CD8-positive, alpha-beta memory T cell (primary cell): Measurements from ENCODE around the gene CCDC7. TPM values are rescaled to one million over a fixed set of nuclear protein-coding genes. Genes with fewer than 3 reads are reported as not detected.
"Not testable (repeated sequence)": the region's sequence is repeated elsewhere in the genome, so short reads cannot be mapped to it uniquely, and the experiment has no call there.

Experiments used
- CTCF ChIA-PET: fragments of 350-600 bp; sonication (Branson Sonifier 250); formaldehyde crosslinking; loops from one replicate; lab custom pipeline; 2021; ENCODE audit warnings: antibody characterized with exemption; lab: Charles Lee
- POLR2A ChIA-PET: fragments of 350-600 bp; sonication (Branson Sonifier 250); formaldehyde crosslinking; loops from one replicate; lab custom pipeline; 2021; ENCODE audit warnings: antibody characterized with exemption; lab: Charles Lee
- DNase-seq, 5 donors: peaks; one replicate each; pipeline versions ENCODE4 v3.0.0 to v3.0.0-alpha.2; 2020 to 2022; ENCODE audit warnings: mixed read lengths in 1 of 5
- H3K27ac ChIP-seq: one replicate; pipeline ENCODE4 v1.7.0; 2013; ENCODE audit warnings: low read depth, mild to moderate bottlenecking, low read length, moderate library complexity
- H3K27me3 ChIP-seq: 2 replicates; pipeline ENCODE4 v1.7.0; 2013; ENCODE audit warnings: low read length, mild to moderate bottlenecking; ENCODE audit not compliant: insufficient read depth, poor library complexity, severe bottlenecking
- H3K36me3 ChIP-seq: 2 replicates; pipeline ENCODE4 v1.7.0; 2013; ENCODE audit warnings: mild to moderate bottlenecking, low read length, moderate library complexity; ENCODE audit not compliant: insufficient read depth
- H3K4me1 ChIP-seq: 2 replicates; pipeline ENCODE4 v1.7.0; 2013; ENCODE audit warnings: mild to moderate bottlenecking, low read length, moderate library complexity; ENCODE audit not compliant: insufficient read depth
- H3K4me3 ChIP-seq: 2 replicates; pipeline ENCODE4 v1.7.0; 2013; ENCODE audit warnings: mild to moderate bottlenecking, low read length
- H3K9me3 ChIP-seq: 2 replicates; pipeline ENCODE4 v1.7.0; 2013; ENCODE audit warnings: mild to moderate bottlenecking, low read length
- H3K27ac Mint-ChIP-seq, 8 donors: one replicate each; pipeline ENCODE4 v1.8.0; 2020 to 2021; ENCODE audit warnings: mixed read lengths in 8 of 8, mild to moderate bottlenecking in 6 of 8, inconsistent platforms in 3 of 8, moderate library complexity in 3 of 8
- H3K27me3 Mint-ChIP-seq, 2 donors: one replicate each; pipeline ENCODE4 v1.8.0; 2020 to 2021; ENCODE audit warnings: mixed read lengths in 2 of 2, mild to moderate bottlenecking in 1 of 2, moderate library complexity in 1 of 2
- H3K36me3 Mint-ChIP-seq, 3 donors: one replicate each; pipeline ENCODE4 v1.8.0; 2020 to 2021; ENCODE audit warnings: mixed read lengths in 3 of 3, inconsistent platforms in 1 of 3, mild to moderate bottlenecking in 1 of 3
- H3K4me1 Mint-ChIP-seq, 3 donors: one replicate each; pipeline ENCODE4 v1.8.0; 2020 to 2021; ENCODE audit warnings: mixed read lengths in 3 of 3, inconsistent platforms in 1 of 3, mild to moderate bottlenecking in 1 of 3
- H3K4me3 Mint-ChIP-seq, 7 donors: one replicate each; pipeline ENCODE4 v1.8.0; 2020 to 2021; ENCODE audit warnings: mixed read lengths in 7 of 7, mild to moderate bottlenecking in 6 of 7, moderate library complexity in 4 of 7, inconsistent platforms in 2 of 7
- H3K9me3 Mint-ChIP-seq, 5 donors: one replicate each; pipeline ENCODE4 v1.8.0; 2020 to 2022; ENCODE audit warnings: mixed read lengths in 5 of 5, mild to moderate bottlenecking in 3 of 5, moderate library complexity in 2 of 5, inconsistent platforms in 1 of 5
- polyA plus RNA-seq: library from polyadenylated mRNA; unstranded; fragments of 300-500 nt; fragmentation: Illumina TruSeq; gene quantifications from one replicate; pipeline ENCODE4 v1.2.3, GENCODE V29; 2021
- total RNA-seq, 2 experiments: library from RNA; stranded (reverse); gene quantifications; one replicate each; pipeline ENCODE4 v1.2.3, GENCODE V29; 2021

CCDC7 gene
- total and polyA plus RNA-seq, 3 experiments from 2014 or later, result 11.6 to 12.2 (median 12.1) TPM

DNA sequence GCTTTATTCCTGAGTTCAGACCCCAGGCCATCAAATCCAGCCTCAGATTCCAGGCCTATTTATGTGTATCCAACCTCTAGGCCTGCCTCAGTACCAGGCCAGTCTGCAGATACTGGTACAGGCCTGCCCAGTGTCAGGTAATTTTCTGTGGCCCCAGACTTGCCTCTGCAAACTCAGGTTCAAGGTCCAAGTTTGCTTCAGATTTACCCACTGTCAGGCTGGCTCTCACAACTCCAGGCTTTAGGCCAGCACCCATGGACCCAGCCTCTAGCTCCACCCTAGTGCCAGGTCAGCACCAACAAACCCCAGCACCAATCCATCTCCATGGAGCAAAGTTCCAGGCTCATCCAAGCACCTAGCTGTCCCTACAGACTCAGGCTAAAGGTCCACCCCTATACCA lies 342.4 kb downstream of the CCDC7 start:
- H3K27ac ChIP-seq, result no peak overlapping the region
- no peaks in the 10 kb centered on the region for H3K4me1 Mint-ChIP-seq
- no peak for DNase-seq
- peaks cover 0 to 5% of the 10 kb centered on the region in 2 donors for H3K27me3 Mint-ChIP-seq
- peaks cover 0 to 8% (median 4%) of the 10 kb centered on the region in 3 donors for H3K36me3 Mint-ChIP-seq
- peaks cover 0 to 11% (median 5%) of the 10 kb centered on the region in 5 donors for H3K9me3 Mint-ChIP-seq
- H3K4me1 ChIP-seq, result no peaks in the 10 kb centered on the region
- POLR2A ChIA-PET, result no interaction called here
- CTCF ChIA-PET, result interaction anchor here (1.8 kb wide), 1 partner anchor 221 kb away, joined by 7 read pairs; no protein-coding TSS in a partner anchor
- no peaks in the 10 kb centered on the region for H3K9me3 ChIP-seq
- H3K4me3 ChIP-seq, result no peak overlapping the region
- H3K27ac Mint-ChIP-seq, result no peak overlapping the region
- H3K36me3 ChIP-seq, result no peaks in the 10 kb centered on the region
- no peaks in the 10 kb centered on the region for H3K27me3 ChIP-seq
- no peak overlapping the region for H3K4me3 Mint-ChIP-seq

DNA sequence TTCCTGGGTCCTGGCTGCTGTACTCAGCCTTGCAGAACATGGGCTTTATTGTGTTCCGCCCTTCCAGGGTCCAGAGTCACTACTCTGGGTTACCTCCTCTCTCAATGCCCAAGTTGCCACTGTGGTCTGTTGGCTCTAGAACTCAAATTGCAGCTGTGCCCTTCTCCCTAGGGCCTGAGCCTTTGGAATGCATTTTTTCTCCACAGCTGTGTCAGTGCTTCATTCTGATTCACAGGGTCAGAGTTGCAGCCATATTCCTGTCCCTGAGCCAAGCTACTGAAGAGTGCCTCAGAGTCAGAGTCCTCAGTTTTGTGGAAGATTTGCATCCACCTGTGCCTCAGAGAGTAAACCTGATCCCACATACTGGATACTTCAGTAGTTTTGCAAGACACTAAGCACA lies 344.5 kb downstream of the CCDC7 start:
- Histone ChIP-seq H3K4me3 (no peak overlapping the region), H3K27me3 (no peaks in the 10 kb centered on the region), H3K27ac (no peak overlapping the region), H3K36me3 (no peaks in the 10 kb centered on the region), H3K9me3 (no peaks in the 10 kb centered on the region), H3K4me1 (no peaks in the 10 kb centered on the region)
- Mint-ChIP-seq H3K36me3 (peaks cover 0 to 8% (median 4%) of the 10 kb centered on the region in 3 donors), H3K27me3 (peaks cover 0 to 5% of the 10 kb centered on the region in 2 donors), H3K9me3 (peaks cover 0 to 11% (median 5%) of the 10 kb centered on the region in 5 donors), H3K27ac (no peak overlapping the region), H3K4me3 (no peak overlapping the region), H3K4me1 (no peaks in the 10 kb centered on the region)
- DNase-seq, result no peak
- POLR2A ChIA-PET, result no interaction called here
- CTCF ChIA-PET, result no interaction called here

DNA sequence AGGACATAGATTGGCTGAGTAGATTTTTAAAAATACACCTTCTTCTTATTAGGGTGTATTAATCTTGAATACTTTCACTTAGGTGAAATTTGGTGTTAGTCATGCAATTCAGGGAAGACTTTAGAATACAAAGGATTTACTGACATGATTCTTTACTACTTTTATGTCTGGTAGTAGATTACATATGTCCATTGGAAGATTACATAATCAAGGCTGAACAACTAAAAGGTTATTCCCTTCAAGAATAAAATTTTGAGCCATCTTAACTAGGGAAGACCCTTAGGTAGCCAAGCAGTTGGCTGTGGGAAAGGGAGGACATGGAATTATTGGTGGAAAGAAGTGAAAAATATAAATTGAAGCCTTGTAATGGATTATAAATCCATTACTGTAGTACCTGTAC lies 347.1 kb downstream of the CCDC7 start:
- Histone ChIP-seq H3K27me3 (no peaks in the 10 kb centered on the region), H3K9me3 (no peaks in the 10 kb centered on the region), H3K4me1 (no peaks in the 10 kb centered on the region), H3K27ac (no peak overlapping the region), H3K36me3 (no peaks in the 10 kb centered on the region), H3K4me3 (no peak overlapping the region)
- Mint-ChIP-seq H3K9me3 (peaks cover 0 to 9% (median 2%) of the 10 kb centered on the region in 5 donors), H3K27ac (no peak overlapping the region), H3K4me1 (peaks cover 0 to 5% (median 3%) of the 10 kb centered on the region in 3 donors), H3K36me3 (peaks cover 0 to 8% (median 4%) of the 10 kb centered on the region in 3 donors), H3K27me3 (peaks cover 0 to 5% of the 10 kb centered on the region in 2 donors), H3K4me3 (no peak overlapping the region)
- CTCF ChIA-PET, result no interaction called here
- POLR2A ChIA-PET, result no interaction called here
- DNase-seq, result no peak

DNA sequence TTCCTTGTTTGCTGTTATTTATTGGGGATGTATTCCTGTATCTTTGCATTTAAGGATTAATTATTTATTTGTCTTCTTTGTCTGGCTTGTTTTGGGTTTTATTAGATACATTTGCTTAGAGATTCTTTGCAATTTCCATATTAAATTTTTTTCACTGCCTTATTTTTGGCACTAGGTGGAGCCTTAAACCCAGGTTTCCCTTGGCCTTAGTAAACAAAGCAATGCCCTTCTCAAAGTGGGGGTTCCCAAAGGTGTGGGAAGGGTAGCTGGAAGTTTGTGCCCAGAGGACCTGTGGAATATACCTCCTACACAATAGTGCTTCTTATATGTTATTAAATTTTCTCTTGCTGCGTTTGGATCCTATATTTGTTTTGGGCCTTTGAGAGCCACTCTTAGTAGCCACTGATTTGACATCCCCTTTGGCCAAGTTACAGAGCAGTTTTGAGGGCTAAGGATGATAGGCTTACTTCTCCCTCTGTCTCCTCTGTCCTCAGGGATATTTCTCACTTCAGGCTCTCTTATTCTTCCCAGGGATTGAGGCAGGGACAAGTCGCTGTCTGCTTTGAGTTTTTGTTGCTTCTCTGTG lies 349.8 kb downstream of the CCDC7 start:
- H3K4me3 ChIP-seq, result no peak overlapping the region
- Mint-ChIP-seq H3K27me3 (no peaks in the 10 kb centered on the region), H3K4me1 (peaks cover 0 to 5% (median 3%) of the 10 kb centered on the region in 3 donors), H3K4me3 (no peak overlapping the region), H3K27ac (peak overlapping the region in 1 of 8 donors; percentile 5), H3K36me3 (peaks cover 0 to 1% (median 0%) of the 10 kb centered on the region in 3 donors), H3K9me3 (peaks cover 0 to 2% (median 0%) of the 10 kb centered on the region in 5 donors)
- H3K9me3 ChIP-seq, result no peaks in the 10 kb centered on the region
- no peaks in the 10 kb centered on the region for H3K36me3 ChIP-seq
- H3K4me1 ChIP-seq, result no peaks in the 10 kb centered on the region
- peak in 2 of 5 donors; percentile 16 to 17 for DNase-seq
- POLR2A ChIA-PET, result no interaction called here
- CTCF ChIA-PET, result interaction anchor here (0.6 to 0.8 kb wide), 2 partner anchors 214 to 216 kb away, joined by 3 to 4 read pairs; no protein-coding TSS in a partner anchor
- no peaks in the 10 kb centered on the region for H3K27me3 ChIP-seq
- no peak overlapping the region for H3K27ac ChIP-seq

DNA sequence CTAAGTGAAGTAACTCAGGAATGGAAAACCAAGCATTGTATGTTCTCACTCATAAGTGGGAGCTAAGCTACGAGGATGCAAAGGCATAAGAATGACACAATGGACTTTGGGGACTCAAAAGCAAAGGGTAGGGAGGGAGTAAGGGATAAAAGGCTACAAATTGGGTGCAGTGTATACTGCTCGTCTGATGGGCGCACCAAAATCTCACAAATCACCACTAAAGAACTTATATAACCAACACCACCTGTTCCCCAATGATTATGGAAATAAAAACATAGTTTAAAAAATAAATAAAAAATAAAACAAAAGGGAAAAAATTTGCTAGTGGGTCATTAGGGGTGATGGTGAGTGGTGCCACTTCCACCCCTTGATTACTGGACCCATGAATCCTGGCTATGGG lies 351.5 kb downstream of the CCDC7 start:
- H3K27me3 ChIP-seq, POLR2A ChIA-PET, H3K36me3 ChIP-seq, H3K4me3 ChIP-seq, H3K9me3 Mint-ChIP-seq, H3K4me1 Mint-ChIP-seq, H3K27me3 Mint-ChIP-seq, H3K27ac Mint-ChIP-seq, H3K9me3 ChIP-seq, H3K27ac ChIP-seq, H3K4me3 Mint-ChIP-seq, H3K36me3 Mint-ChIP-seq, DNase-seq, CTCF ChIA-PET, H3K4me1 ChIP-seq: not testable (repeated sequence)

DNA sequence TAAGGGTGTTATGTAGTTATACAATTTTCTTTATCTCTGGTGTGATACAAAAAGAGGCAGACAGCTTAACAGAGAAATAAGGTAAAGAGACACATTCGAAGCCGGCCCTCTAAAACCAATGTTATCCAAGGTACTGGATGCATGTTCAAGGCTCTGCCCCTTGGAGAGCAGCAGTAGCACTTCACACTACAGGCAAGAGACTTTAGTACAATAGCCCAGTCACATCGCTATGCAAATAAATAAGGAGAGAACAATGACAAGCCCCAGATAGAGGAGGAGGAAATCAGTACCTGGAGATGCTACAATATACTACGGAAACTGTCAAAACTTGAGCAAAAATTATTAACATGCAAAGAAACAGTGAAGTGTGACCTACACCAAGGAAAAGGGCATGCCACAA lies 401.0 kb downstream of the CCDC7 start:
- Histone ChIP-seq H3K36me3 (no peaks in the 10 kb centered on the region), H3K4me1 (no peaks in the 10 kb centered on the region), H3K27ac (no peak overlapping the region), H3K9me3 (no peaks in the 10 kb centered on the region), H3K4me3 (no peak overlapping the region), H3K27me3 (no peaks in the 10 kb centered on the region)
- H3K27me3 Mint-ChIP-seq, result peaks cover 0 to 3% of the 10 kb centered on the region in 2 donors
- CTCF ChIA-PET, result no interaction called here
- no peaks in the 10 kb centered on the region for H3K4me1 Mint-ChIP-seq
- no peaks in the 10 kb centered on the region for H3K9me3 Mint-ChIP-seq
- no peak for DNase-seq
- H3K27ac Mint-ChIP-seq, result peak overlapping the region in 1 of 8 donors; percentile 68
- no peak overlapping the region for H3K4me3 Mint-ChIP-seq
- H3K36me3 Mint-ChIP-seq, result peaks cover 0 to 6% (median 0%) of the 10 kb centered on the region in 3 donors
- POLR2A ChIA-PET, result no interaction called here

DNA sequence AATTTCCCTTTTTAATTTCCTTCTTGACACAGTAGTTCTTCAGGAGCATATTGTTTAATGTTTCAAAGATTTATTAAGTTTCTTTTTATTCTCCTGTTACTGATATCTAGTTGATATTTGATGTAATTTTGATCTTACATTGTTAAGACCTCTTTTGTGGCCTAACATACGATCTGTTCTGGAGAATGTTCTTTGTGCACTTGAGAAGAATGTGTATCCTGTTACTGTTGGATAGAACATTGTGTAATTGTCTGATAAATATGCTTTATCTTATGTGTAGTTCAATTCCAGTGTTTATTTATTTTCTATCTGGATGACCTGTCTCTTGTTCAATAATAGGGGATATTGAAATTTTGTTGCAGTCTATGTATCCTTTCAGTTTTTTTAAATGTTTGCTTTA lies 405.4 kb downstream of the CCDC7 start:
- H3K36me3 ChIP-seq, result no peaks in the 10 kb centered on the region
- H3K4me3 ChIP-seq, result no peak overlapping the region
- H3K27me3 Mint-ChIP-seq, result peaks cover 0 to 1% of the 10 kb centered on the region in 2 donors
- H3K4me1 ChIP-seq, result no peaks in the 10 kb centered on the region
- POLR2A ChIA-PET, result no interaction called here
- H3K9me3 ChIP-seq, result no peaks in the 10 kb centered on the region
- H3K36me3 Mint-ChIP-seq, result peaks cover 0 to 7% (median 5%) of the 10 kb centered on the region in 3 donors
- no peak for DNase-seq
- CTCF ChIA-PET, result no interaction called here
- H3K9me3 Mint-ChIP-seq, result no peaks in the 10 kb centered on the region
- no peak overlapping the region for H3K27ac Mint-ChIP-seq
- H3K4me3 Mint-ChIP-seq, result no peak overlapping the region
- H3K27me3 ChIP-seq, result no peaks in the 10 kb centered on the region
- H3K4me1 Mint-ChIP-seq, result peaks cover 7 to 12% (median 10%) of the 10 kb centered on the region in 3 donors
- no peak overlapping the region for H3K27ac ChIP-seq

DNA sequence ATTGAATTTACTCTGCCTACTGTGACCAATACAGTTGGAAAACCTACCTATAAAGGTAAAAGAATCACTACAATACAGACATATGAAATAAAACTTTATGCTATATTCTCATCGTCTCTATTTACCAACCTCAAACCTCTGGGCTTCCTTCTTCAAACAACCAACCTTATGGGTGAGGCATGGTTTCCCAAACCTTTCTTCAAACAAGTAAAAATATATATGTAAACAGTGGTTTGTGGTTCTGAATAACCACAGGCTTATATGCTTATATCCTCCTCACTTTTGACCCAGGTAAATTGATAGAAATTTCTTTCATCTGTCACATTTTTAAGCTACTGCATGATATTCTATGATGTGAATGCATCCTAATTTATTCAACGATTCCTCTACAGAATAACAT lies 408.5 kb downstream of the CCDC7 start:
- ChIA-PET POLR2A (no interaction called here), CTCF (no interaction called here)
- H3K4me1 Mint-ChIP-seq, result peaks cover 7 to 12% (median 10%) of the 10 kb centered on the region in 3 donors
- H3K27ac Mint-ChIP-seq, result no peak overlapping the region
- no peaks in the 10 kb centered on the region for H3K9me3 Mint-ChIP-seq
- peaks cover 0 to 13% (median 4%) of the 10 kb centered on the region in 3 donors for H3K36me3 Mint-ChIP-seq
- Histone ChIP-seq H3K9me3 (no peaks in the 10 kb centered on the region), H3K27me3 (no peaks in the 10 kb centered on the region), H3K4me3 (no peak overlapping the region), H3K27ac (no peak overlapping the region), H3K4me1 (no peaks in the 10 kb centered on the region), H3K36me3 (no peaks in the 10 kb centered on the region)
- no peak for DNase-seq
- no peak overlapping the region for H3K4me3 Mint-ChIP-seq
- H3K27me3 Mint-ChIP-seq, result peaks cover 0 to 1% of the 10 kb centered on the region in 2 donors
